Mesothelial cell of epicardium (in vitro differentiated cells): ENCODE results near the gene VHLL. TPM values are rescaled to one million over a fixed set of nuclear protein-coding genes. Genes with fewer than 3 reads are reported as not detected.
"Not testable (repeated sequence)": the region's sequence is repeated elsewhere in the genome, so short reads cannot be mapped to it uniquely, and the experiment has no call there.

Experiments
- DNase-seq, 2 experiments: peaks; one replicate each; pipeline ENCODE4 v3.0.0; 2021; ENCODE audit warnings: low spot score in 2 of 2; ENCODE audit not compliant: unreplicated experiment in 2 of 2
- H3K27ac Mint-ChIP-seq: 2 replicates; pipeline ENCODE4 v1.8.0; 2021; ENCODE audit warnings: mixed read lengths
- H3K27me3 Mint-ChIP-seq: 2 replicates; pipeline ENCODE4 v1.8.0; 2021; ENCODE audit warnings: low read depth, mixed read lengths
- H3K36me3 Mint-ChIP-seq: 2 replicates; pipeline ENCODE4 v1.8.0; 2021; ENCODE audit warnings: mixed read lengths
- H3K4me1 Mint-ChIP-seq: 2 replicates; pipeline ENCODE4 v1.8.0; 2021; ENCODE audit warnings: mixed read lengths
- H3K4me3 Mint-ChIP-seq: 2 replicates; pipeline ENCODE4 v1.8.0; 2021; ENCODE audit warnings: mild to moderate bottlenecking, moderate library complexity, mixed read lengths
- H3K9me3 Mint-ChIP-seq: 2 replicates; pipeline ENCODE4 v1.8.0; 2021; ENCODE audit warnings: mixed read lengths
- total RNA-seq: library from RNA; stranded (reverse); gene quantifications from 3 replicates; pipeline ENCODE4 v1.2.1, GENCODE V29; 2021
- TF ChIP-seq, protein P1 (sequence below): fragments of 200-600 bp; sonication (generic); IDR thresholded peaks from one replicate; pipeline ENCODE4 v1.5.0; 2021; ENCODE audit warnings: antibody characterized with exemption; ENCODE audit not compliant: unreplicated experiment

VHLL gene
- total RNA-seq, 1 donor from 2014 or later = not detected

DNA sequence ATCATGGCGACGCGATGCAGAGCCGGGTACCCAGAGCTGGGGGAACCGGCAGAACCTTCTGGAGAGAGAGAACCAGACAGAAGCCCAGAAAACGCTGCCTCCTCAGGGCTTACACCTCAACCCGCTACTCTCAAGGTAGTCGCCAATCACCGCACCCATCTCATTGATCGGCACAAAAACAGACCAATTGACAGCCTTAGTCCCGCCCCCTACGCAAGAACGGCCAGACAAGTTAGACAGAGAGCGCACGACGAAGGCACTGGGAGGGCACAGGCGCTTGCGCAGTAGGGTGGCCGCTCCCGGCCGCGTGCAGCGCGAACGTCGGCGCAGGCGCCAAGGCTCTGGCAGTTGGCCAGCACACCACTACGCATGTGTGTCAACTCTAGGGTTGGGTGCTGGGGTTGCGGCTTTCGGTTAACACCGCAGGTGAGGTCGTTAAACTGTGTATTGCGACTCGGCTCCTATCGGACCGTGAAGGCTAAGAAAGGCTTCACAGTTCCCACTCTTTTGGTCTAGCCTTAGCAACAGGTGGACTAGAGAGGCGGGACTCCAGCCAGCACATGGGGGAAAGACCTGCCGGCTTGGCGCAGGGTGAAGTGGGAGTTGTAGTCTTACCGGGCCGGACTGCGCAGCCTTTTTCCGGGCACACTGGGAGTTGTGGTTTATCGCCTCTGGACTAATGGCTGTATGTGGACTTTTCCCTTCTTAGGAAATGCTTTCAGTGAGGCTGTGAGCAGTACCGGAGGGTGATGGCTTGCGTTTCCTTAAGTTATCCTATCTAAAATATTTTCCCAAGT, 39.3 kb upstream of the VHLL start, which contains the start of the genes CCT3 and TSACC:
CCT3 (minus strand) TSS at position 113 of the 797 bp plus-strand sequence; CDS start at position 5, 108 bp downstream.
TSACC (plus strand) TSS at position 347 of the 797 bp plus-strand sequence. CDS start 1,232 bp downstream, outside the sequence.
- no peaks in the 10 kb centered on the region for H3K9me3 Mint-ChIP-seq
- peak within 1 kb of the TSS; percentile 99 for H3K4me3 Mint-ChIP-seq
- H3K4me1 Mint-ChIP-seq = peaks cover 31% of the 10 kb centered on the region
- TF ChIP-seq, protein P1, sequence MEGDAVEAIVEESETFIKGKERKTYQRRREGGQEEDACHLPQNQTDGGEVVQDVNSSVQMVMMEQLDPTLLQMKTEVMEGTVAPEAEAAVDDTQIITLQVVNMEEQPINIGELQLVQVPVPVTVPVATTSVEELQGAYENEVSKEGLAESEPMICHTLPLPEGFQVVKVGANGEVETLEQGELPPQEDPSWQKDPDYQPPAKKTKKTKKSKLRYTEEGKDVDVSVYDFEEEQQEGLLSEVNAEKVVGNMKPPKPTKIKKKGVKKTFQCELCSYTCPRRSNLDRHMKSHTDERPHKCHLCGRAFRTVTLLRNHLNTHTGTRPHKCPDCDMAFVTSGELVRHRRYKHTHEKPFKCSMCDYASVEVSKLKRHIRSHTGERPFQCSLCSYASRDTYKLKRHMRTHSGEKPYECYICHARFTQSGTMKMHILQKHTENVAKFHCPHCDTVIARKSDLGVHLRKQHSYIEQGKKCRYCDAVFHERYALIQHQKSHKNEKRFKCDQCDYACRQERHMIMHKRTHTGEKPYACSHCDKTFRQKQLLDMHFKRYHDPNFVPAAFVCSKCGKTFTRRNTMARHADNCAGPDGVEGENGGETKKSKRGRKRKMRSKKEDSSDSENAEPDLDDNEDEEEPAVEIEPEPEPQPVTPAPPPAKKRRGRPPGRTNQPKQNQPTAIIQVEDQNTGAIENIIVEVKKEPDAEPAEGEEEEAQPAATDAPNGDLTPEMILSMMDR = no peak
- H3K27ac Mint-ChIP-seq = peak within 1 kb of the TSS; percentile 97
- DNase-seq = peak; percentile 98 to 100
- no peaks in the 10 kb centered on the region for H3K27me3 Mint-ChIP-seq
- peaks cover 9% of the 10 kb centered on the region for H3K36me3 Mint-ChIP-seq

DNA sequence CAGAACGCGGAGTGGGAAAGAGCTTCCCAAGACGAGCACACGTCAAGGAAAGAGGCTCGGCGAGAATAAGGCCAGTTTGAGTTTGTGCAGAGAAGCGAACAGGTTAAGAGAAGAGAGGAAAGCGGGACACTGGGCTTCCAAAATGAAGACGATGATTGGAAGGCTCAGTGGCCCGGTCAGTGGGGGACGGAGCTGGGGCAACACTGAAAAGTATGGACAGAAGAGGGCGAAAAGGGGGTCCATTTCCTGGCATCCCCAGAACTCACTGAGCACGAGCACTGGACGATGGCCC, 38.7 kb upstream of the VHLL start:
- Mint-ChIP-seq H3K27ac (peak overlapping the region; percentile 97), H3K27me3 (no peaks in the 10 kb centered on the region), H3K4me3 (peak overlapping the region; percentile 99), H3K9me3 (no peaks in the 10 kb centered on the region), H3K36me3 (peaks cover 11% of the 10 kb centered on the region), H3K4me1 (peaks cover 28% of the 10 kb centered on the region)
- DNase-seq = no peak
- TF ChIP-seq, protein P1 = no peak

DNA sequence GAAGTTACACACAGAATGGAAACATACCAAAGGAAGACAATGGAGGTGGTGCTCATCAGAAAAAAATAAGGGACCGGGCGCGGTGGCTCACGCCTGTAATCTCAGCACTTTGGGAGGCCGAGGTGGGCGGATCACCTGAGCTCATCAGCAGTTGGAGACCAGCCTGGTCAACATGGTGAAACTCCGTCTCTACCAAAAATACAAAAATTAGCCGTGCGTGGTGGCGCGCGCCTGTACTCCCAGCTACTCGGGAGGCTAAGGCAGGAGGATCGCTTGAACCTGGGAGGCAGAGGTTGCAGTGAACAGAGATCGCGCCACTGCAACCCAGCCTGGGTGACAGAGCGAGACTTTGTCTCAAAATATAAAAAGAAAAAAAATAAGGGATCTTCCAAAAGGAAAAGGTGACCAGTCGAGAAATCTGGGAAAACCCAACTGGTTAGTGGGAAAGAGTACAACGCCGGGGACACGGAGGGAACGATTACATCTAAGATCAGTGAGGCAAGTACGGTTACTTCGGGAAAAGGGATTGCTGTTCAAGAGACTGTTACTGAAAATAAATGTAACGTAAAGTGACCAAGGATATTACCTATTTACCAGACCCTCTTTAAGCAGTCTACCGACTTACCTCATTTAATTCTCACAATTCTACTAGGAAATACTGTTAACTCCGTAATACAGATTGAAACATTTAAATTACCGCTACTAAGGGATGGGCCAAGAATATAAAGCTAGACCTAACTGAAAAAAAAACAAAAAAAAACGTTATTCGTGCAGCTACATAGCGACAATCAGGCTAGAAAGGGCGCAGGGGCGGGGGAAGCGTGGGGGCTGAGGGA, 38.2 kb upstream of the VHLL start:
- Mint-ChIP-seq H3K27me3 (no peaks in the 10 kb centered on the region), H3K36me3 (peaks cover 11% of the 10 kb centered on the region), H3K4me3 (peak overlapping the region; percentile 99), H3K4me1 (peaks cover 23% of the 10 kb centered on the region), H3K9me3 (no peaks in the 10 kb centered on the region), H3K27ac (peak overlapping the region; percentile 97)
- no peak for DNase-seq
- TF ChIP-seq, protein P1 = no peak

DNA sequence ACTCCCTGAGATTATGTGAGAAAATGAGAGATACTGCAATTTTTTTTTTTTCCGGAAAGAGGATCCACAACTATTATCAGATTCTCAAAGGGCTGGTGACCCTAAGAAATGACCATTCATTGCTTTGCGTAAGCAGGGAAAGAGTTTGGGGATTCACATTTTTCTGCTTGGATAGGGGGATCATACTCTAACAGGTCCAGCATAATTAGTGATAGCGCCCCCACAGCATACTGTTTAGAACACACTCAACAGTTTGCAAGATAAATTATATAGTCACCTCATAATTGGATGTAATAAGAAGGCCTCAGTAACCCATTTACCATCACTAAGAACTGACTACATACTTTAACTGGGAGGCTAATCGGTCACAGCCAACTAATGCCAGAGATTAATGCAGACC, 37.1 kb upstream of the VHLL start:
- Mint-ChIP-seq H3K4me1 (peaks cover 19% of the 10 kb centered on the region), H3K9me3 (no peaks in the 10 kb centered on the region), H3K4me3 (peak overlapping the region; percentile 99), H3K27me3 (no peaks in the 10 kb centered on the region), H3K27ac (peak overlapping the region; percentile 16), H3K36me3 (peaks cover 13% of the 10 kb centered on the region)
- no peak for DNase-seq
- TF ChIP-seq, protein P1 = no peak

DNA sequence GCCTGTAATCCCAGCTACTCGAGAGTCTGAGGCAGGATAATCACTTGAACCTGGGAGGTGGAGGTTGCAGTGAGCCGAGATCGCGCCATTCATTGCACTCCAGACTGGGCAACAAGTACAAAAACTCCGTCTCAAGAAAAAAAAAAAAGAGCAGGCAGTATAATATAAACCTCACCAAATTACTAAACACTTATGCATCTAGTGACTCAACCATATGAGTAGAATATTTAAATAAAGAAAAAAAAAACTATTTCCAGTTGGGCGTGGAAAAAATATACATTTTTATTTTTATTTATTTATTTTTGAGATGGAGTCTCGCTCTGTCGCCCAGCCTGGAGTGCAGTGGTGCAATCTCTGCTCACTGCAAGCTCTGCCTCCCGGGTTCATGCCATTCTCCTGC, 24.1 kb upstream of the VHLL start:
- H3K4me1 Mint-ChIP-seq, H3K4me3 Mint-ChIP-seq, H3K9me3 Mint-ChIP-seq, DNase-seq, H3K27me3 Mint-ChIP-seq, H3K27ac Mint-ChIP-seq: not testable (repeated sequence)
- peaks cover 28% of the 10 kb centered on the region for H3K36me3 Mint-ChIP-seq

DNA sequence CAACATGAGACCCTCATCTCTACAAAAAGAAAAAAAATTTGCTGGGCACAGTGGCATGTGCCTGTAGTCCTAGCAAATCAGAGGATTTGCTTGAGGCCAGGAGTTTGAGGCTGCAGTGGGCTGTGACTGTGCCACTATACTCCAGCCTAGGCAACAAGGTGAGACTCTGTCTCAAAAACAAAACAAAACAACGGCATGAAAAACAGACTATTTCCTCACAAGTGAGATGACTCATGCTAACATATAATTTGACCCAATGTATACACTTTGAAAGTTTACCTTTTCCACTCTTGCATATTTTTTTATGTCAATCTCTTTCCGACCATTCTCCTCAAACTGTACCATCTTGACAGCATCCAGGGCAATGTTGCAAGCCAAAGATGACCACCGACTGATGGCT, 21.5 kb upstream of the VHLL start:
- TF ChIP-seq, protein P1 = no peak
- Mint-ChIP-seq H3K4me1 (no peaks in the 10 kb centered on the region), H3K27ac (no peak overlapping the region), H3K27me3 (no peaks in the 10 kb centered on the region), H3K4me3 (no peak overlapping the region), H3K36me3 (peaks cover 38% of the 10 kb centered on the region), H3K9me3 (no peaks in the 10 kb centered on the region)
- DNase-seq = no peak
